NCI-H82 treated with DMSO at 0.1 percent for 48 hours (cell line): ENCODE results near the gene CTNNA3.

Experiments used
- DNase-seq: peaks from one replicate; lab custom pipeline; 2025; ENCODE audit not compliant: unreplicated experiment; lab: John Stamatoyannopoulos, UW

The CTNNA3 gene

DNA sequence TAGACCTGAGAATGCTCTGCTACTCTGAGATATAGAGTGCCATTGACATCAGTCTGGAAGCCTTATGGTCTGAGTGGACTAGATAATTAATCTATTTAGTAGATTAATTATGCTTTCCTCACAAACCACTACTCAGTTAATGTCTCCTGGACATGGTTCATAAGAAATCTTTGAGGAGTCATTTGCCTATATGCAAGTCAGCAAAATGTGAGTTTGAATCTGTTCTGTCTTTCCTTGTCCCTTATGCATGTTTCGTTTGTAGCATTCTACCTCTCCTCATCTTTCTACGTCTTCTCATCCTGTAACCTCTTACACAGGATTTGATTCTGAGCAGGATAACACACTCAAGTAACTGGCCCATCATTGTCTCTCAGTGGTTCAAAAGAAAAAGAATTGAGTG, 1505.6 kb downstream of the CTNNA3 start:
- DNase-seq = no peak

DNA sequence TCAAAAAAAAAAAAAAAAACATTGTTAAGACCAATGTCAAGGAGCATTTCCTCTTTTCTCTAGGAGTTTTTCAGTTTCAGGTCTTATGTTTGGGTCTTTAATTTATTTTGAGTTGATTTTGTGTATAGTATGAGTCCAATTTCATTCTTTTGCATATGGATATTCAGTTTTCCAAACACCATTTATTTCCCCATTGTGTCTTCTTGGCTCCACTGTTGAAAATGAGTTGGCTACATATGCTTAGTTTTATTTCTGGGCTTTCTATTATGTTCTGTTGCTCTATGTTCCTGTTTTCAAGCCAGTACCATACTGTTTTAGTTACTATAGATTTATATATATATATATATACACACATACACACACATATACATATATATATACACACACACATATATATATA, 1506.7 kb downstream of the CTNNA3 start:
- DNase-seq = no peak

DNA sequence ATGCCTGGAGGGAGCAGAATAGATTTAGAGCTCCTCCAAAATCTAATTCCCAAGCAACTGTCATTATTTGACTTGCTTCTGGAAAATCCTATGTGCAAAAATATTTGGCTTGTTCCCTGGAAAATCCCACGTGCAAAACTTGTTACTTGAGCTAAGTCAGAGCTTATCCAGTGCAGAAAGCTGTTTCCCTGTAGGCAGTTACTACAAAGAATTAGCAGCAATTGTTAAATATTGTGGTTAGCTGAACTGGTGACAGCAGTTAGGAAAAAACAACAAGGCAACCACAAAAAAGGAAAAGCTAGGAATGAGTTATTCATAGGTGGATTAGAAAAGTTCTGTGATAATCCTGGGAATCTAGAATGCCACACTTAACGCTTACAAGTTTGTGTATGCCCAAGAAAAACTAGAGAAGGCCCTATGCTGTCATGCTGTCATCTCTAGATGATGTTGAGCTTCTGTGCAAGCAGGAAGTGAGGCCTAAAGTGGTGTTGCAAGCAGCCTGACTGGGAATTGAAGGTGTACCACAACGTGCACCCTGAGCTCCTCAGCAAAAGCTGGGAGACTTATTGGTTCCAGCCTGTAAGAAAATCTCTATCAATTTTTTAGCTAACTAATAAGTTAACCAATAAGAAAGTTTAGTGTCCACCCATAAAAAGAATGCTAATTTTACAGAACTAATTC, 1508.8 kb downstream of the CTNNA3 start:
- no peak for DNase-seq

DNA sequence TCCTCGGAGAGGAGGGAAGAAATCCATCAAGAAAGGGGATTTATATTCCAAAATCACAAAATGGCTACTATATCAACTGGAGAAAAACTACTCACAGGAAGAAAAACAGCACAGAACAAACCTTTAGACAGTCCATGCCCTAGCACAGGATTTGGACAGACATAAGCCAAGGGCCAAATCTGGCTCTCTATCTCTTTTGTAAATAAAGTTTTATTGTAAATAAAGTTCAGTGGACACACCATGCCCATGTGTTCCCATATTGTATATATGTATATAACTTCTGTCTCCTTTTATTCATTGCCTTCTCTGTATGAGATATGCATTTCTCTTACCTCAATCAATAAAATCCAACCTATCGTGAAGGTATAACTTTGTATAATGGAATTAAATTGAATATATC, 1513.0 kb downstream of the CTNNA3 start:
- no peak for DNase-seq

DNA sequence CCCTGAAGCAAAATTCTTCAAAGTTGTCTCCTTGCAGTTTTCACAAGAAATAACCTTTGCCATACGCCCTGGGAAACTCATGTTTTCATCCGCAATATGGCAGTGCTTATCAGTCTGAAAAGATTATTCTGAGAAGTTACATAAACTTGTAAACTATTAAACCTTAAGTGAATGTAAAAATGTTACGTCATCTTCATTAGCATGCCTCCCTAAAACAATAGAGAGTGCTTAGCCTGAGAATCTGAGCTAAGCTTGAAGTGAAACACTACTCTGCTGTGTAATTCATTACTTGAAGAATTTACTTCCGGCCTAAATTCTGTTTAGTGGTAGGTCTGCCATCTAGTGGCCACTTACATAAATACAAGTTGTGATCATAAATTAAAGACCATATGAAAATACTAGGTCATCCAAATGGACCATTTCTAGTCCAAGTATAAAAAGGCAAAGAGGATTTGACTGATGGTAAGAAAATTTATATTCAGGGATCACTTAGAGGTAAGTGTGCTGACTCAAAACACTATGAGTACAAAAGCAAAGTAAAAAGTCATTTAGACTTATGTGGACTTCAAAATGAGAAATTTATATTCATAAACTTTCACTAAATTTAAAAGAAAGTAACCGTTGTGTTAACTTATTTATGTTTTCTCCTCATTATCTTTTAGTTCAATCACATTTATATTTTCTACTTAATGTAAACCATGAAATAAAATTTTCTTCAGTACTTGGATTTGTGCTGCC, 1515.2 kb downstream of the CTNNA3 start:
- peak; percentile 9 for DNase-seq

DNA sequence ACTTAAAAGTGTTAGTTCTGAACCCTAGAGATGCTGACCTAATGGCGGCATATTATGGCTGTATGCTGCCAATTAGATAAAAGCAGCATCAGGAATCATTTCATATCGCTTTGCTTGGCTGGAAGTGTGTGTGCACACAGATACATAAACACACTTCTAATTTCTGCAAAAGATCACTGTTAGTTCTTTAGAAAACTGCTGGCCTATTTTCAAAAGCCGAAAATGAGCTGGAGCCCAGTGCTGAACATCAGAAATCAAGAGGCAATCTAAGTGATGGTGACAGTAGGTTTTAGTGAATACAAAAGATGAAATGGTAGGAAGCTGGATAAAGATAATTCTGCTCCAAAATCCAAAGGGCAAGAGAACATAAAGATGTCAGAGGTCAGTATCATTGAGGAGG, 1516.0 kb downstream of the CTNNA3 start:
- no peak for DNase-seq

DNA sequence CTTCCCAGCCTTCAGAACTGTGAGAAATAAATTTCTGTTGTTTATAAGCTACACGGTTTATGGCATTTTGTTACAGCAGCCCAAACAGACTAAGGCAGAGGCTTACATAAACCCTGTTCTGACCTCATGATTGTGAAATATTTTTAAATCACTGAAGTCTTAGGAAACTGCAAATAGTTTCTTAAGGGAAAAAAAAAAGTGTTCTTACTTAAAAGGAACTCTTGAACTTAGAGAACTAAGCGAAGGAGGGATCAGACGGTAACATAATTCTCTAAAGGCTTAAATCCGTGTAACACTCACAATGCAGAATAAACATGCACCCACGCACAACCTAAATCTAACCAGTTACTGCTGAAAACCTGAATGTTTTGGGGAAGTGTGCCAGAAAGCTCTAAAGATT, 1519.2 kb downstream of the CTNNA3 start:
- DNase-seq = no peak

DNA sequence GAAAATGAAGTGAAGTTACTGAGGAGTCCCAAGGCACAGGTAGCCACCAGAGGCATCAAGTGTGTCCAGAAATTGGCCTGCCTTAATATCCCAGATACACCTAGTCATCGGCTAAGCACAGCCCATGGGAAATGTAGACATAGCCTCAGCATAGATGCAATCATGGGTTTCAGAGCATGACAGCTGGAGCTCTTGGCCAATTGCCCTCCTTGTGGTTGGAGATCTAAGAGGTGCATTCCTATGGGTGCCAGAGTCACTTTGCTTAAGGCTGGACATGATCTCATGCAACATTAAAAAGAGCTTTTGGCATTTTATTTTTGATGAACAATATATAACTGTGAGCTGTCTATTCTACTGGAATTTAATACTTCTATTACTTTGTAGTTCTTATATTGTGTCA, 1528.2 kb downstream of the CTNNA3 start:
- no peak for DNase-seq

DNA sequence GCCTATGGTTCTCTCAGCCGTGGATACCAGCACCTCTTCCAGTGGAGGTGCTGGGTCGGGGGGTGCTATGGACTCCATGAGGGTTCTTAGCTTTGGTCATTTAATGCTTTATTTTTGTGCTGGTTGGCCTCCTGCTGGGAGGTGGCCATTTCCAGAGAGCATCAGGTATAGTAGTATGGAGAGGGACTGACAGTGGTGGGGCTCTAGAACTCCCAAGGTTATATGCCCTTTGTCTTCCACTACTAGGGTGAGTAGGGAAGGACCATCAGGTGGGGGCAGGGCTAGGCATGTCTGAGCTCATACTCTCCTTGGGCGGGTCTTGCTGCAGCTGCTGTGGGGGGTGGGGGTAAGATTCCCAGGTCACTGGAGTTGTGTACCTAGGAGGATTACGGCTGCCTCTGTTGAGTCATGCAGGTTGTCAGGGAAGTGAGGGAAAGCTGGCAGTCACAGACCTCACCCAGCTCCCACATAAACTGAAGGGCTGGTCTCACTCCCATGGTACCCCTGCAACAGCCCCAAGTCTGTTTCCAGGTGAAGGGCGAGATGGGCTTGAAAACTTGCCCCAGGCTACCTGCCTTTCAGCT, 1533.3 kb downstream of the CTNNA3 start:
- no peak for DNase-seq

DNA sequence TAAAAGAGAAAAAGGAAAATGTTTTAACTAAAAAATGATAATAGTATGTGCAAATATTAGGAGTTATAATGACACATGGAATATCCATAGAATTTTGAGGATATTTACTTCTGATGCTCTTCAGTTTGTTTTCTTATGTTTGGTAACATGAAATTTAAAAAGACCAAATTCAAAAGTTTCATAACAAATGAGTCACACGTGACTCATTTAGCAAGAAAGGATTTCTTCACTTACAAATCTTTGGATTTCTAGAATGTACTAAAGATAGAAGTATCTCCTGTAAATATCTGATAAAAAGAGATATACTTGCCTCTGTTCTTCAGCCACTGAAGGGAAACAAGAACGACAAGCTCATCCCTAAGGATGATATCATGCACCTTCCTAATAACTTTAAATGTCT, 1544.6 kb downstream of the CTNNA3 start:
- no peak for DNase-seq

DNA sequence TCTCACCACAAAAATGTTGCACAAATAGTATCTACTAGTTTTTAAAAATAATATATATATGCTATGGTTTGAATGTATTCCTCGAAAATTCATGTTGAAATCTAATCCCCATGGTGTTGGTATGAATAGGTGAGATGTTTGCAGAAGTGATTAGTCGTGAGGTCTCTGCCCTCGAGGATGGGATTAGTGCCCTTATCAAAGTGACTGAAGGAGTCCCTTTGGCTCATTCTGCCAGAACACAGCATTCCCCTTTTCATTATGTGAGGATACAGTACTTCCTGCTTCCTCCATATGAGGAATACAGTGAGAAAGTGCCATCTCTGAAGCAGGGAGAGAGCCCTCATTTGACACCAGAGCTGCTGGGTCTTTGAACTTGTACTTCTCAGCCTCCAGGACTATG, 1547.7 kb downstream of the CTNNA3 start:
- DNase-seq = no peak

DNA sequence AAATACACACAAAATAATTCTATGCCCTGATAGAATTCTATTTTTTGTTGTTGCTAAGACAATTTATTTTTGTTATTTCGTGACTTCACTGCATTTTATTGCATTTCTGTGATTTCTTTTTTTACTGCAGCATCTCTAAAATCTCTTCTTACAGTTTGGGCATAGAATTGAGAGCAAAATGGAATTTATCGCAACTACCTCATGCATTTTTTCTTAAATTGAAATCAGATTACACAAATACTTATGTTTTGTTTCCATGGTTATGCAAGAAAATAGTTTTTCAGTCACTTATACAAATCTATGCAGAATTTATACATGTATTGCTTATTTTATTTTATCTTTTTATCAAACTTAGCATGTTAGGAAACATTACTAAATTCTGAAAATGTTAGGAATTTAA, 1552.0 kb downstream of the CTNNA3 start:
- no peak for DNase-seq

DNA sequence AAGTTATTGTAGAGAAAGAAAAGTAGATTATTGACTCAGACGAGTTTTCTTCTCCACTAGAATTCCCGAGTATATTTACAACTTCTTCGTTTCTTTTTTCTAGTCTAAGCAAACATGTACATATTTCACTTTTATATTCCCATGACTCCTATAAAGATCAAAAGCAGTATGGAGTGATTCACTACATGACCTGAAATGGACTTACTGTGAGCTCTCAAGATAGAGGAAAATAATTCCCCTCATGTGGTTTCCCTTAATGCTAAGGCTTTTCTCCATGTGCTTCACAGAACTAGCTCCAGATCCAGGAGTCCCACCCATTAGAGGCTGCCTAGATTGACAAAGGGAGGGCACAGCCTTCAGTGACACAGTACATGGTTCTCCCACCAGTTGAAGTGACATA, 1593.2 kb downstream of the CTNNA3 start:
- no peak for DNase-seq

DNA sequence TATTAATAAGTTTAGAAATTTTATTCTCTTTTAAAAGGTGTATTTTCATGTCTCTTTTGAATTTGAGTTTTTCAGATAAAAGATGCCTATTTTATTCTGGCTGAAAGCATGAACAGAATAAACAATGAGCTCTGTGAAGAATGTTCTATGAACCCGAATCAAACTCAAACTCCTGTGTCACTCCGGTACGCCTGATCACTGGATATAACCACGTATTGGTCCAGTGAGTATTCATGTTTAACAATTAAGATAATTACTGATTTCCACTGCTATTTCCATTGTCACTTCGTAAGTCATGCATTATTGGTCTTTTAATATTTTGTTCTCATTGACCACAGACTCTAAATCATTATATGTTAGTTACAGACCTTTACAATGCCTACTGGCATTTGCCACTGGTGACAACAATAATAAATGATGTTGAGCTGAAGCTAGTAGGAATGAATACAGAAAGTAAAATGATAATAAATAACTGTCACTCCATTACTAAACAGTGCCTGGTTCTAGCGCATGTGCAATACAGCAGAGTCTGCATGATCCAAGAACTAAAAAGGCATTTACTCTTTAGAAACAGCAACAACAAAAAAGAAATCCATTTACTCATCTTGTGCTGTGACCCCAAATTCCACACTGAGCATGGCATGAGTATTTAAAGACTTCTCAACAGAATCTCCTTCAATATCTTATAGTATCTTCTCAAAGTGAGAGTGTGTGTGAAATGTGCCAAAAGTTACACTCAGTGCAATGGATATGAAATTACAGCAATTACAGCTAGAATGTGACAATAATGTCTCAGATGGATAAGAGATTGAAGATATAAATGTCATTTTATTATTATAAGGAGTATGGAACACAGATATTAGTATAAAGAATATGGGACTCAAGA, 1597.2 kb downstream of the CTNNA3 start:
- DNase-seq = no peak

DNA sequence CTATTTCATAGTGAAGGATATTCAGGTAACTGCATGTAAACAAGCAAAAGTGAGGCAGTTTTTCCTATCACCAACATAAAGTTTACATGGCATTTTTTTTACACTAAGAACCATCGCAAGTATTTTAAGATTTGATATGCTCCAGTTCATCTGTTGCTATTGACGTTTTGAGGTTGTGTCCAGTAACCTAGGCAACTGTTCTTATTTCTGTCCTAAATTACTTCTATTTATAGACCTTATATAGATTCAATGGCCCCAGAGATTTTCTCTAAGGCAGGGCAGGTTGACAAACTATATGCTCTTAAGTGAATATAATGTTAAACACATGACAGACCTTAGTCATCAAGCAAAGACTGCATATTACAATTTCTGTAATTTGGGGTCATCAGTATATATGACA, 1600.4 kb downstream of the CTNNA3 start:
- DNase-seq = no peak

DNA sequence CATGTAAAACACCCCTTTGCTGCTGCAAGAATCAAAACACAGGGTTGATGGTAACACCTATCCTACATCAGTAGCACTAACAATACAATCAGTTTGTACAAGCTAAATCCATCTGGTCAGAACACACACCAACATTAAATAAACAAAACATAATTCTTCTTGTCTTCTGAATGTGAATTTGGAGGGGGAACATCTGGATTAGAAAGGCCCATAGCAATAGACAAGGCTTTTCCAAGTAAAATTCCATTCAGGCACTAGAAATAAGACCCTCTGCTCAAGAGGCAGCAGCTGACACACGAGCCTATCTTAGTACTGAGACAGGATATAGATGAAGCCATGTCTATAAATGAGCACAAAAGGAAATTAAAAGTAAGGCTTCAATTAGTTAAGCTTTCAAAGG, 1610.1 kb downstream of the CTNNA3 start:
- DNase-seq = no peak

DNA sequence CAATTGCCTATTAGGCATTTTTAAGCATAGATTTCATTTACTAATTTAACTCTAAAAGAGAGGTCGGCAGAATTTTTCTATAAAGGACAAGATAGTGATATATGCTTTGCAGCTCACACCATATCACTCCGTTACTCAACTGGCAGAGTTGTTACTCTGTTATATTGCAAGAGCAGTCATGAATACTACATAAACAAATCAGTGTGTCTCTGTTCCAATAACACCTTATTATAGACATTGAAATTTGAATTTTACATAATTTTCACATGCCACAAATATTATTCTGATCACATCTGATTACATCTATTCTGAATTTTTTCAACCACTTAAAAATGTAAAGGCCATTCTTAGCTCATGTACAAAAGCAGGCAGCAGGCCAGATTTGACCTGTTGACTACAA, 1624.1 kb downstream of the CTNNA3 start:
- no peak for DNase-seq

DNA sequence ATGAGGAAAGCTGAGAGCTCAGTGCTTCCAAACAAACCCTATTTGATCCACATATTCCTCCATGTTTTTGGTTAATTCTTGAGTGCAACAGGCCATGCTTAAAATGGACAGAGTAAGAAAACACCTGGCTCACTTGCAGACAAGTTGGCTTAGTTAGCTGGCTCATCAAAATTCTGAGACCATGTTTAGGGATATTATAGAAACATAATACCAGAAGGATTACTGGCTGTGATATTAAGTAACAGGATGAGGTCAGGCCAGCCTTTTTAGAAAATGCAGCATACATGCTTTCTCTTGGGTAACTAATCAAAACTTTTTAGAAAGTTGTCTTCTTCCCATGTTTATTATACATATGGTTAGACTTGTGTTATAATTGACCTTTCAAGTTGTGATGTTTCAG, 1637.4 kb downstream of the CTNNA3 start:
- no peak for DNase-seq

DNA sequence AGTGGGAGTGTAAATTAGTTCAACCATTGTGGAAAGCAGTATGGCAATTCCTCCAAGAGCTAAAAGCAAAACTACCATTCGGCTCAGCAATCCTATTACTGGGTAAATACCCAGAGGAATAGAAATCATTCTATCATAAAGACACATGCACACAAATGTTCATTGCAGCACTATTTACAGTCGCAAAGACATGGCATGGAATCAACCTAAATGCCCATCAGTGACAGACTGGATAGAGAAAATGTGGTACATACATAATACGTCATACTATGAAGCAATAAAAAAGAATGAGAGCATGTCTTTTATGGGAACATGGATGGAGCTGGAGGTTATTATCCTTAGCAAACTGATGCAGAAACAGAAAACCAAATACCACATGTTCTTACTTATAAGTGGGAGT, 1646.7 kb downstream of the CTNNA3 start:
- DNase-seq = no peak

DNA sequence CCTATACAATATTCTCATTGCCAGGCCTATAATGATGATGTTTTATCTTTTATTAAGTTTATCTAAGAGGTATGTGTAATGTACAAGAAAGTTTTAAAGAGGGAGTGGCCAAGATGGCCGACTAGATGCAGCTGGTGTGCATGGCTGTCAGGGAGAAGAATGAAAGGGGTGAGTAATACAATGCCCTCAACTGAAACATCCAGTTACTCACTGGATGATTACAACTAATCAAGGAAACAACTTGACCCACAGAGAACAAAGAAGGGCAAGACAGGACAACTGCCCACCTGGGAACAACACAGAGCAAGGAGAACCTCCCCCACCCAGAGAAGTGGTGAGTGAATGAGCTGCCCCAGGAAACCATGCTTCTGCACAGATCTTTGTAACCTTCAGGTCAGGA, 1650.1 kb downstream of the CTNNA3 start:
- DNase-seq = no peak

DNA sequence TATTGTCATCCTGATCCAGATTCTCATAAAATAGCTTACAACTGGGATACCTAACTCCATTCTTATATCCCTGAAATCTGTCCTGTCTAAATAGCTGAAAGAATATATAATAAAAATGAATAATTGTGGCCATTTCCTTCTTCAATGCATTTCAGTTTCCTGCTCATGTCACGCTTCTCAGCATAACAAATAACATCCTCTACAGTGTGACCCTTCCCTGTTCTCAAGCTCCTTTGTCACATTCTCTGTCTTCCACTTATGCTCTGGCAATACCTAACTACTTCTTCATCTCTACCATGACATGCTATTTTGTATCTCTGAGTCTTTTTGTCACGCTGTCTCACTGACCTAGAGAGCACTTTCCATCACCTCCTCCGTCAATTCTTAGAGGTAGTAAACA, 1654.2 kb downstream of the CTNNA3 start:
- no peak for DNase-seq

DNA sequence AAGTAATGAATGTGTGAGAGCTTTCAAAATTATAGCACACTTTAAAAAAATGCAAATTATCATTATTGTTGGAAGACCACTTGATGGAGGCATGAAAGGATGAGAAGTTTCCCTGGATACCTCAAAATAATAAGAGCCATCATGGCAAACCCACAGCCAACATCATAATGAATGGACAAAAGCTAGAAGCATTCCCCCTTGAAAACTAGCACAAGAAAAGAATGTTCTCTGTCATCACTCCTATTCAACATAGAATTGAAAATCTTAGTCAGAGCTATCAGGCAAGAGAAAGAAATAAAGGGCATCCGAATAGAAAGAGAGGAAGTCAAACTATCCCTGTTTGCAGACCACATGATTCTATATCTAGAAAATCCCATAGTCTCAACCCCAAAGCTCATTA, 1657.4 kb downstream of the CTNNA3 start:
- DNase-seq = no peak
